NCI-H146 treated with DMSO at 0.1 percent for 48 hours (cell line): Measurements from ENCODE around the gene AGAP3.

Source experiments
- DNase-seq: peaks from one replicate; lab custom pipeline; 2025; ENCODE audit not compliant: unreplicated experiment; lab: John Stamatoyannopoulos, UW

Gene AGAP3

DNA sequence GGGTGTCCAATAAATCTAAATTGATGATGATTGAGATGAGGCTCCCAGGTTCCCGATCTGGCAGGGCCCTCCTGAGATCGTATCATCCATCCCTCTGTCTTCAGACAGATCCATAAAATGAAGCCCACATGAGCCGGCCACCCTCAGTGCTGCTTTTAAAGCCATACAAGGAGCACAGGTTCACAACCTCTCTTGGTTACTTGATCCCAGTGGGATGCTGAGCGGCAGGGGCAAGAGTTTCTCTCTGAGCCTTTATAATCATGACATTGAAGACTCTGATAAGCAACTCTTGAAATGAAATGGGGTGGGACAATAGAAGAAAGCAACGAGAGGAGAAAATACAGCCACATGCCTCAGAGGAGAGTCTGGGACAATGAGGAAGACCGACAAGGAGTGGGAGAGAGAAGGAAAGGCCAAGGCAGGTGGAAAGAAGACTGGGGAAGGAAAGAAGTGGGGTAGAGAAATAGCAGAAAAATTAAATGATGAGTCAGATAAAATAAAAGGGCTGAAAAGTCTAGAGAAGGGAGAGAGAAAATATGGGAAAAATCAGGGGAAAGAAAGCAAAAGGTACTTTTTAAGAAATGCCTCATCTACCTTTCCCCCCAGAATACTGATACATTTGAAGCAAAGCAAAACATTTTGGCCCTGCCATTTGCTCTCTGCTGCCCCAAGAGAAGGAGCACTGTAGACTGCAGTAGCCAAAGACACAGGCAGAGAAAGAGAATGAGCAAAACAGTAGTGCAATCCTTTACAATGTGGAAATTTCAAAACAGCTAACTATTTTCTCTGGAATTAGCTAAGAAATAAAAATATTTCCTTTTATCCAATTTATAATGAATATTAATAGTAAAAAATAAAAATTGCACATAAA is 66.6 kb downstream of the AGAP3 start:
- no peak for DNase-seq

- no peak for DNase-seq
These were observed 71.5 kb downstream of the AGAP3 start for GRCh38 chr7:151157645-151158329.

- DNase-seq: no peak
These were observed 75.5 kb downstream of the AGAP3 start for GRCh38 chr7:151161757-151162156.

DNA sequence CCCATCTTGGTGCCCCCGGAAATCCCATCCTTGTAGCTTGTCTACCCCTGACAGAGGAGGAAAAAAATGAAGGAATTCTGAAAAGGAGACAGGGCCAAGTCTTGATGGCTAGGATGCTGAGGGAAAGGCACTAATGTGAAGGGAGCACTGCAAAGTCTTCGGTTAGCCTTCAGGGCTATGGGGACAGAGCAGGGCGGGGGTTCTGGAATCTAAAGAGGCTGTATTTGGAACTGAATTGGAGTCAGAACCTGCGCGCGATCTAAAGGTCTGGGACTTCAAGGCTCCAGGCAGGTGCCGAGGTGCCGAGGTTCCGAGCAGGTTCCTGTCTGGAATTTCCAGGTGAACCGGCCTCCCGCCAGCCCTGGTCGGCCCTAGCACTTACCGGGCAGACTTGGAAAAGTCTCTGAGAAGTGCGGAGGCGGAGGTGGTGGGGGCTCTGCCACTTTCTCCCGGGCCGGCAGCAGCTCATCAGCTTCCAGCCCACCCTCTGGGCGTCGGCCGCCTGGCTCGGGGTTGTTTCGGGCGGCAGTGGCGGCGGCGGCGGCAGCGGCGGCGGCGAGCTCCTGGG is 80.4 kb downstream of the AGAP3 start:
- no peak for DNase-seq

DNA sequence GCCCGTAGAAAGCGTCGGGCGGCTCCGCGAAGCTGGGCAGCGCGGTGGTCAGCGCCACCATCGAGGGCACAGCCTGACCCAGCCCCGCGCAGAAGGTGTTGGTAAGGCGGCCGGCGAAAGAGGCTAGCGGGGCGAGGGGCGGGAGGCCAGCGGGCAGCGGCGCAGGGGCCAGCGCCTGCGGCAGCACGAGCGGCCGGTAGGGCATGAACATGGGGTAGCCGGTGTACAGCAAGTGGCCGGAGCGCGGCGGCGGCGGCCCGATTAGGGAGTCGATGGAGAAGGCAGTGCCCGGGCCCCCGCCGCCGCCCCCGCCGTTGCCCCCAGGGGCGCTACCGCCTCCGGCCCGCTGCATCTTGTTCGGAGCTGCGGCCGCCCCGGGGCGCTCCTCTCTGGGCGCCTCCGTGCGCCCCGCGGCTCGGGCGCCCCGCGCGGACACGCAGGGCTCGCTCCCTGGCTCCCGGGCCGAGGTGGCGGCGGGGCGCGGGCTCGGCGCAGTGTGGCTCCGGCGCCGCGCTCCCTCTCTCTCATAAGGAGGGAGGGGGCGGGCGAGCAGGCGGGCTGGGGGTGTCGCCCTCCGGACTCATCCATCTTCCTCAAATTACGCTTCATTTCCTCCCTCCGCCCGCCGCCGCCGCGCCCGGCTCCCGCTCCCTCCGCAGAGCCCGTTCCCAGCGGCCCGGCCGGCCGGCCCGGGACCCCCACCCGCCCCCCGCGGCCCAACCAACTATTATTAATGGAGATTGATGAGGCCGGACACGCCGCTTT is 81.1 kb downstream of the AGAP3 start, which contains the start of gene GBX1:
Gene GBX1, minus strand, starts transcription at position 498 of the 765 bp plus-strand sequence. Its CDS starts 146 bp downstream, at position 352.
- no peak for DNase-seq

- no peak for DNase-seq
These were observed 81.9 kb downstream of the AGAP3 start for GRCh38 chr7:151168003-151168786.

DNA sequence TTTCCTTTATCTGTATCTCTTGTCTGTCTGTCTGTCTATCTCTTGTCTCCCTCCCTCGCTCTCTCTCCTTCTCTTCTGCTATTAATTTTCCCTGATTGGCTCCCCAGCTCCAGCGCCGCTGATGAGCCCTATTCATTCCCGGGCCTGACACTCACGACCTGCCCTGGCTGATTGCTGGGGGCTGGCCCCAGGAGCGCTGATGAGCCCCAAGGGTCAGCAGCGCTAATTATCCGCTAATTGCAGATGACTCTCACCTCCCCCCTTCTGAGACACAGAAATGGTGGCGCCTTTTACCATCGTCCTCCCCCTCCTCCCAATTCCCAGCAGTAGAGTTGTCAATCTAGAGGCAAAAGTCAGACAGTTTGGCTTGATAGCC is 82.5 kb downstream of the AGAP3 start:
- no peak for DNase-seq

- DNase-seq: no peak
These were observed 86.2 kb downstream of the AGAP3 start for GRCh38 chr7:151172273-151173141.

DNA sequence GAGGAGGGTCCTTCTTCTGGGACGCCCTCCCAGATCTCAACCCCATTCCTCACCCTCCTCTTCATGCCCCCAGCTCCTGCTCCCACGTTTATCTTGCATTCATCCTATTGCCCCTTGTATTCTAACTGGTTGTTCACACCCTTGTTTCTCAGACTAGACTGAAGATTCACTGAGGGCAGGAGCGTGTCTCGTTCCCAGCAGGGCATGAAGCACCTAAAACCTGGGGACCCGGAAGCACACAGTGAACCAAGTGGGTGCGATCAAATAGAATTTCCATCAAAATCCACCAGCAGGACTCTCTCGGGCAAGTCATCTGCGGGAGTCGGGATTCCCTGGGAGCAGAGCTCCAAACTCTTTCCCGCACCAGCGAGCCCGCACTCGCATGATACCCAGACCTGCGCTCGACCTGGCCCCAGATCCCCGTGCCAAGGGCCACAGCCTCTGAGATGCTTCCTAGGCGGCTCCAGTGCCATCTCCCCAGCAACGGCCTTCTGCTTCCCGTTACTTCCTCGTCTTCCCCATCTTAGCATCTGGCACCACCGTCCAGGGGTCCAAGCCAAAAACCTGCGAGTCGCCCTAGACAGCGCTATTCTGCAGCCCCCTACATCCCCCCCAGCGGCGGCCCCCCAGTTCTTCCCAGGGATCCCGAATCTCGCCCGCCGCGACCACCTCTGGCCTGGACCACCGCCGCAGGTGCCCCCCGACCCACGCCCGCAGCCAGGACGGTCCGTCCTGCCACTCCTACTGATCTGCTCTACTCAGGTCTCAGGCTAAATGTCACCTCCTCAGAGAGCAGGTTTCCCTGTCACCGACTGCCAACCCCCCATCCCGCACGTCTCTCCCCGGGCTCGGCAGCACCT is 87.3 kb downstream of the AGAP3 start:
- DNase-seq: no peak

GRCh38 chr7:151174246-151175046 is 88.2 kb downstream of the AGAP3 start:
- DNase-seq: no peak

DNA sequence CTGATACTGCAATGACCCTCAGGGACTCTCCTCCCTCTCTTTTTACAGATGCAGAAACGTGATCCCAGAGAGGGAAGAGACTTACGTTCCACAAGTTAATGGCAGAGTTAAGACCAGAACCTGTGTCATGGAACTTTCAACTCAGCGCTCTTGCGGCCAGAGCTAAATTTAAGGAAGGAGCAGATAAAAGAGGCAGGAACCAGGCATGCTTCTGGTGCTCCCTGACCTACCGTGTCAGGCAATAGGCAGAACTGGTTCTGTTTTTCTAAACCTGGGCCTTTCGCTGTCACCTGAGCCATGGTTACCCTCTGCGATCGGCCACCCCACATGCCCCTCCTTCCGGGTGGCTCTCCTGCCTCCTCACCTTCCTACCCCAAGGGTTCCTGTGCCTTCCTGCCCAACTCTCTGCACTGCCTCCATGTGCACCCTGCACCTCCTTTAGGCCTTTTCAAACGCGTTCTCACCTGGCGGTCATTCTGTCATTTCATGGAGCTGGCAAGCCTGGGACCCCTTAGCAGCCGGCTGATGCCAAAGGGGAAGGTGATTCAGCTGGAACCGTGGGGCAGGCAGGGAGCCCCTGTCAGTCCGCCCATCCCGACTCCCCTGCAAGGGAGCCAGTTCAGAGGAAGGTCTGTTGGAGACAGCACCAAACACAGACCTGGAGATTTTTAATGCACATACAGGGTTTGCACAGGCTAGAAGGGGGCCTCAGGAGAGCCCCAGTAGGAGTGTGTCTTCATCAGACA is 88.9 kb downstream of the AGAP3 start:
- no peak for DNase-seq

DNA sequence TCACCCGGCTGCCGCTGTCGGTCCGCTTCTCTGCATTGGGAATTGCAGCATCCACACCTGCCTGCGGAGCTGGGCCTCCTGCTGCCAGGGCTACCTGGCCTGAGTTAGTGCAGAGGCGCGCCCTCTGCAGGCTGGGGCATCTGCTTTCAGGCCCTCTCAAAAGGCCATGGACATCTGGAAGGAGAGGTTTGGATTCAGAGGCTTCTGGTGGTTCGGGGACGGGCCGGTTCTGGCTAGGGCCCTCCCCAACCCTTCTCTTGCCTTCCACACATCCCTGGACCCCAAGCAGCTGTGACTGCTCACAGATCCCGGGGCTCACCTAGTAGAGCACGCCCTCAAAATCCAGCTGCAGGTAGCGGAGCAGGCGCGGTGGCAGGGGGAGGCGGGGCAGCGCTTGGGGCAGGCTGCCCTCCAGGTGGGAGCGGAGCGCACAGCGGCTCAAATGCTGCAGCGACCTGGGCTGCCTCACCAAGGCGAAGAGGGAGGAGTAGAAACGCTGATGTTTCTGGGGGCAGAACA is 89.6 kb downstream of the AGAP3 start:
- DNase-seq: no peak

- DNase-seq: no peak
These were observed 90.1 kb downstream of the AGAP3 start for GRCh38 chr7:151176401-151176800.

GRCh38 chr7:151177310-151177709 is 91.0 kb downstream of the AGAP3 start:
- DNase-seq: no peak

DNA sequence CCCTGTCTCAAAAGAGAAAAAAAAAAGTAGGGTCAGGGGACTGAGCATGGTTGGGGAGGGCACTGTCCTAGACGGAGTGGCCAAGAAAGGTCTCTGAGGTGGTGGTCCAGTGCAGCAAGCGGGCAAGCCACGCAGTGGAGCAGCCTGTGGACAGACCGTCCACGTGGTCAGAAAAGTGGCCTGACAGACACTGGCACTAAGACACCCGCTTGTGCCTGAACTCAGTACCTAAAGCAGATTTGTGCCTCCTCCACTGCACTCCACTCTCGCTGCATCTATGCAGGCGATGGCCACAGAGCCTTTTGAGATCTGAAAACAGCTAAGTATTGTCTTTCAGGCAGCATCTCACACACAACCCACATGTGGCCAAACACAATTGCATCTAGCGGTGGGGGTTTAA is 92.0 kb downstream of the AGAP3 start:
- no peak for DNase-seq

DNA sequence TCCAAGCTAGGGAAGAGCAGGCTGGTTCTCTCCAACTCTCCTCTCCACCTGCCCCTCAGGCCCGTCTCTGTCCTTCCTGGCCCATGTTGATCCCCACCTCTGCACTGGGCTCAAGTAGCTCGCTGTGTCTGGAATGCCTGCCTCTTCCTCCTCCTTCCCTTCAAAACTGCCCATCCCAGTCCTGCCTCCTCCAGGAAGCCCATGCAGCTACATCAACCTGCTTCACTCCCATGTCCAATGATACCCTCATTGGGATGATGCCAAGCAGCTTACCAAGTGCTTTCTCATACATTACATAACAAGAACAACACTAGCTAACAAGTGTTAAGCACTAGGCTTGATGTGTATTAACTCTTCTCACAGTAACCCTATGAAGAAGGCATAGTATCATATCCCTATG is 92.6 kb downstream of the AGAP3 start:
- DNase-seq: no peak
